Fibroblast of peridontal ligament (primary cell): ENCODE measurements around the gene PPP6R2.
A peak's percentile ranks its signal among the peaks of the same experiment; 100 is the strongest.

Source experiments
- DNase-seq: peaks from one replicate; pipeline ENCODE4 v3.0.0-alpha.2; 2010; ENCODE audit errors: extremely low read depth

PPP6R2 gene

GRCh38 chr22:50305393-50305922 is 37.7 kb upstream of the PPP6R2 start:
- DNase-seq: no peak

GRCh38 chr22:50305923-50306566 is 37.1 kb upstream of the PPP6R2 start:
- DNase-seq: peak; percentile 93

DNA sequence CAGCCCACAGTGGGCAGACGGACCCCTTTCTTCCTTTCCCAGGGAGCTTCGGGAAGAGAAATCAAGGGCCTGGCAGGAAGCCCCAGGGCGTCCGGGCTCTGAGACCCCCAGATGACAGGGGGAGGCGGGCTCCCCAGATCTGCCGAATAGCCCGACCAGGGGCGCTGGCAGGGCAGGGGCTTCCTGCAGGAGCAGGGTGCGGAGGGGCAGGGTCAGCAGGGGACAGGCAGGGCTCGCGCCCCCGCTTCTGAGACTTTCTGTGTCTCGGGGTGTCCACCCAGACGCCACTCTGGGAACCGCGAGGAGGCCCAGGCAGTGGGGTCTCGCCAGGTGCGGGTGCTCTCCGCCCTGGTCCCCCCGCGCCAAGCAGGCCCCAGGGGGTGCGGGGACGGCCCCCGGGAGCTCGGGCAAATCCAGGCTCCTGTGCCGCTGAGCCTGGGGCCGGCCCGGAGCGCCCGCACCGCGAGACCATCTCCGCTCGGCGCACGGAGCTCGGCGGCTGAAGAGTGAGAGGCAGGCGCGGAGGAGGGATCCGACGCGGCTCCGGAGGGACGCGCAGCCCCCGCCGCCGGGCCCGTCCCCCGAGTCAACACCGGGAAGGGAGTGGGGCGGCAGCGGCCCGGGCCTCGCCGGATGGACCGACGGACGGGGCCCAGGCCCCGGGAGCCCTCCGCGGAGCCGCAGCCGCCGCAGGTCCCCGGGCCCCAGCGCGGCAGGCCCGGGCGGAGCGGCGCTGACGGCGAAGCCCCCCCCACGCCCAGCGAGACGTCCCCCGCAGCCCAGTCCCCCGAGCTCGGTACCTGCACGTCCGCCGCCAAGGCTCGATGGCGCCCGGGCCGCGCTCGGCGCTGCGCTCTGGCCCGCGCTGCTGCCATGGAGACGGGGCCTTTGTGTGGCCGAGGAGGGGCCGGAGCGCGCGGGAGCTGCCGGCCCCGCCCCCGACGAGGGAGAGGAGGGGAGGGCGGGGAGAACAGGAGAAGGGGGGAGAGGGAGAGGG is 36.1 kb upstream of the PPP6R2 start, which contains the start of gene PLXNB2:
TSS of gene PLXNB2 (minus strand) at position 894 of the 997 bp plus-strand sequence. CDS start 17,062 bp downstream, outside the sequence.
- peak; percentile 68 for DNase-seq

DNA sequence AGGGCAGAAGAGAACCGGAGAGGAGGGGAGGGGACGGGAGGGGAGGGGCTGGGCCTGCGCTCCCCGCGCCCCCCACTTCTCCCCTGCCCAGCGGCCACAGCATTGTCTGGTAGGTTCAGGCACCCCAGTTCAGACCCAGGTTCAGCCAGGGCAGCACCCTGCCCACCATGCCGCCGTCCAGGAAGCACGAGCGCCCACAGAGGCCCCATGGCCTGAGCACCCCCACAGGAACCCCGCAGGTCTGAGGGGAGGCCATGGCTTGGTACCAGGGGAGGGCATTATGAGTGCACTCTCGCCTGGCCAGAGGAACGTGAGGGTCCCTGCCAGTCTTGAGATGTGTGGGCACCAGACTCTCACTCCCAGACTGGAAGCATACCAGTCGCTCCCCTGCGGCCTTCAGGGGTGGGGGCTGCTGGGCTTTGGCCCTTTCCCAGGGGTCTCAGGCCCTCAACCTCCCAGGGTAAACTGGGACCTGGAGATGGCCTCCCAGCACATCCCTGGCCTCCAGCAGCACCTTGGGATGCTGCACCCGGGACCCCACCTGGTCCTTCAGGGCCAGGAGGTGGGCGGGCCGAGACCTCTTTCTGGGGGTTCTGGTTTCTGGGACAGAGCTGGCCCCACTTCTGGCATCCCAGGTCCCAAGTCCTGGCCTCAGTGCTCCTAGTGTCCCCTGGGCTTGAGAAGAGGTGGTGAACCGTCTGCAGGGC is 35.1 kb upstream of the PPP6R2 start:
- DNase-seq: no peak

DNA sequence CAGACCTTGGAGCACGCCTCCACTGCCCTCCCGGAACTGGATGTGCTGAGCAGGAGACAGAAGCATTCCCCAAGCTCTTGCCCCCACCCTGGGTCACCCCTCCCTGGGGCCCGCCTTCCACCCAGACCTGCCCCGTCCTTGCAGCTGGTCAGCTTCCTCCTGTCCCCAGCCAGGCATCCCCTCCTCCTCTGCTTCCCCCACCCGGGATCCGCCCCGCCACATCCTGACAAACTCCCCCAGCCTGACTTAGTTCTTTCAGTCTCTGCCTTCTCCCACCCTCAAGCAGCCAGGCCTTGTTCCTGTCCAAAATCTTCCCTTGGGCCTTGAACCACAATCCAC is 34.6 kb upstream of the PPP6R2 start:
- no peak for DNase-seq

- DNase-seq: no peak
Observed at GRCh38 chr22:50308986-50309600, 34.0 kb upstream of the PPP6R2 start.

DNA sequence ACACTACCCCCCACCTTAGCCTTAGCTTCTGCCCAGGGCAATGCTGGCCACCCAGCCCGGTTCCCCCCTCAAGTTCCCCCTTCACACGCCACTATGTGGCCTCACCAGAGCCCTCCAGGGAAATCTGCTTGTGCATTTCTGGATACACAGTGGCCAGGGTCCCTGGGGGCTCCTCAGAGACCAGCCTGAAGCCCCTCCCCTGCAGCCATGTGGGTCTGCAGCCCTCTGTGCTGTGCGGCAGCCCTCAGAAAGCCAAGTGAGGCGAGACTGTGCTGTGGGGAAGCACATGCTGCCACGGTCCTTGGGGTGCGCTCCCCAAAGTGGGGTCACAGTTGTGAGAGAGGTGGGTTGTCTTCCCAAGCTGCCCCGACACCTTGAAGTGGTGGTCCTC is 33.5 kb upstream of the PPP6R2 start:
- DNase-seq: no peak

- no peak for DNase-seq
Observed at GRCh38 chr22:50310031-50310722, 33.0 kb upstream of the PPP6R2 start.

DNA sequence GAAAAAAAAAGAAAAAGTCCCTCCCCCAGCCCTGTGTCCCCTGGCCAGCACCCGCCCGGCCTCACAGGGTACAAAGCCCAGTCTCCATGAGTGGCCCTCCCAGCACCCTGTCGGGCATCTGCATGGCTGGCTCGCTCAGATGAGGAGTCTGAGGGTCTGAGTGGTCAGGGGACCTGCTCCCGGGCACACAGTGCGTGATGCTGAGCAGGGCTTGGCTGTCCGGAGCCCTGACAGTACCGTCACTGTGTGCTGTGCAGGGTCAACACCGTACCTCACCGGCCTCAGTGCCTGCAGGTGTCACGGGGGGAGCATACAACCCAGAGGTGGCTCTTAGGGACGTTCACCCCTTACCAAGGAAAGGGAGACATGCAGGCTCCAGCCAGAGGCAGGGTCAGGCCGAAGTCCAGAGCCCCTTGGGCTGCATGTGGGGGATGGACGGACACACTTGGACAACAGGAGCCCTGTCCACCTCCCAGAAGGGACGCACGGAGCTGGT is 32.1 kb upstream of the PPP6R2 start:
- DNase-seq: no peak

GRCh38 chr22:50311606-50312351 is 31.3 kb upstream of the PPP6R2 start:
- DNase-seq: no peak

GRCh38 chr22:50312371-50312770 is 30.8 kb upstream of the PPP6R2 start:
- no peak for DNase-seq

DNA sequence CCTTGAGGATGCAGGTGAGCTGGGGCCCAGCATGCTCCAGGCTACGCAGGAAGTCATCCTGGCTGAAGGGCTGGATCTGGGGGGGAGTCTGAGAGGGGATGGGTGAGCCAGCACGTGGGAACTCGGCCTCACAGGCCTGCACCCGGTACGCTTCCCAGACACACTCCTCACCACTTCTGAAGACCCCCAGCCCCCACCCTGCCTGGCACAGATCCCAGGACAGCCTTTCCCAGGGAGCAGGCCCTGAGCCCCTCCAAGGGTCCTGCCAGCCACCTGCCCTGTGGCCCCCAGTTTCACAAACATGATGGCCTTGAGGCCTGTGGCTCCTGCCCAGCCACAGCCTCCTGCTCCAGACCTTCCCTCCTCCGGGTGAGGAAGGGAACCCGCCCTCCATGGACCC is 30.1 kb upstream of the PPP6R2 start:
- no peak for DNase-seq

DNA sequence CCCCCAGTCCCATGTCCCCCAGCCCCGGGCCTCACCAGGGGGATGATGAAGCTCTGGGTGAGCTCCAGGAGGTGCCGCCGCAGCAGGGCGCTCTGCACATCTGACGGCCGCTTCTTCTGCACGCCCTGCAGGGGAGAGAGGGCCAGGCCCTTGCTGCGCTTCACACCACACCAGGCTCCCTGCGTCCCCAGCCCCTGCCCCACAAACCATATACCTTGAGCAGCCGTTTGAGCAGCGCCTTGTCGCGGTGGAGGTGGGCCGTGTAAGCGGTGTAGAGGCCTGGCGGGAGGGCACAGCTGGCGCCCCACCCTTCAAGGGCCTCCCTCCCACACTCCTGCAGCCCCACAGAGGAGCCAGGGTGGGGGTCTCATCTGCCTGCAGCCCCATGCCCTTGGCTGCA is 29.5 kb upstream of the PPP6R2 start:
- DNase-seq: no peak

DNA sequence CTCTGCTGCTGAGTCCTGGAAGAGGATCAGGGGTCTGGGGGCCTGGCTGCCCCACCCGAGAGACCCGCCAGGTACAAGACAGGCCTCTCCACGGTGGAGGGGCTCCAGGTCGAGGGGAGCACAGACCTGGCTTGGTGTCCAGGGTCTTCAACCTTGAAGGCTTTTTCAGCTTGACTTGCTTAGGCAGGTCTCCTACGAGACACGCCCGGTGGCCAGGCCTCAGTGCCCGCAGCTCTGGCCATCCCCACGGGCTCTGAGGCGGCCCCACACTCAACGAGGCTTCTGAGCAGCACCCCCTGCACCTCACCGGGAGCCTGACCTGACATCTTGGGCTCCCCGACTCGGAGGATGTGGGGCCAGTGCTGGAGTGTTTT is 29.1 kb upstream of the PPP6R2 start:
- no peak for DNase-seq

DNA sequence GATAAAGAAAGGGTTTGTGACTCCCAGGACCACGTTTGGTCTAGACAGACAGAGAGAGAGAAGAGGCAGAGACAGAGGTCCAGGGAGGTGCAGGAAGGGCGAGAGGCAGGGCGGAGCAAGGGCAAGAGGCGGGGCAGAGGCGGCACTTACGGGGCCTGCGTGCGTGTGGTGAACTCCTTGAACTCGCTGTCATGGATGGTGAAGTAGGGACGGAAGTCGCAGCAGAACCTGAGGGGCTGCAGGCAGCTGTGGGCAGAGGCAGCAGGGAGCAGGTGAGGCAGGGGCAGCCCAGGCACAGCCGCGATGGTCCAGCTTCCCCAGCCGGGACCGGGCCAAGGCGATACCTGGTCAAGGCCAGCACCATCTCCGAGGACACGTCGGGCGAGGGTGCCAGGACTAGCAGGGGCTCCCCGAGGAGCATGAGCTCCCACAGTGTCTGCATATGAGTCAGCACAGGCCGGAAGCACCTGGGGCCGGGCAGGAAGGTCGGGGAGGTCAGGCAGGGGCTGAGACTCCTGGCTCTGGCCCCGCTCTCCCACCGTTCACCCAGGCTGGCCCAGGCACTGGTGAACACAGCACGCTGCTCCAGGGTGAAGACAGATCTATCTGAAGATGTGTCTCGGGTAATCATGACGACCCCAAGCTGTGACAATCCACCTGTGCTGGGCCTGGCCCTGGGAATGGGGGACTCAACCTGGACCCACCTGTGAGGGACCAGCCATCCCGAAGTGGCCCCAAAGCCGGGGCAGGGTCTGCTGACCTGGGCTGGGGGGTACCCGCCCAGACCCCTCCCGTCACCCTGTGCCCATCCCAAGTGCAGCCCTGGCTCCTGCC is 28.5 kb upstream of the PPP6R2 start:
- no peak for DNase-seq

DNA sequence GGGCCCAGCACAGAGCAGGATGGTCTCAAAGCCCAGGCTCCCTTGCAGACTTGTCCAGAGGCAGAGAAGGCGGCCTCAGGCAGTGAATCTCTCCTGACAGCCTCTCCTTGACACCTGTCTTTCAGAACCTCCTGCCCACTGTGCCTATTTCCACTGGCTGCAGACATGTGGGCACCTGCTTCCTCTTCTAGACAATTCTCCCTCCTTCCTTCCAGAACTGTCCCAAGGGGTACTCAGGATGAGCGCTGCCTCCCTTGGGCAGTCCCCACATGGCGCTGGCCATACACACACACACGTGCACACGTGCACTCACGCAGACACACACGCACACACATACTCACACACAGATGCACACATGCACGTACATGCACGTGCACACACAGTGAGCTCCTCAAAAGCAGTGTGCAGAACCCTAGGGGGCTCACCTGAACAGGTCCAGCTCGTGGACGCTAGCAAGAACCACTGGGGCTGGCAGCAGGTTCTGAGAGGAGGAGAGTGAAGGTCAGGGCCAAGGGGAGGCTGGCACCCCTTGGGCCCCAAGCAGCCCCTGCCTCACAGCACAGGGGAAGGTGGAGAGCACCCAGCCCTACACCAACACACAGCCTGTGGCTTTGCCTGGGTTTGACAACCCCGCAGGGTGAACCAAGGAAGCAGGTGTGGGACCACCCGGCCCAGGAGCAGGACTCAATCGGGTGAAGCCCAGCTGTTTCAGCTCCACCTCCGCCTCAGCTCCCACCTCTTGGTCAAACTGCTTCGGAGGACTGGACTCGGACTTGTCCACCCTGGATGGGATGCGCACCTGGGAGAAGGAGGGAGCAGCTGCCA is 27.6 kb upstream of the PPP6R2 start:
- DNase-seq: no peak

- DNase-seq: no peak
Observed at GRCh38 chr22:50316114-50317065, 26.7 kb upstream of the PPP6R2 start.
